ENCODE results near the gene MEGF6. TPM values are rescaled to one million over a fixed set of nuclear protein-coding genes. Genes with fewer than 3 reads are reported as not detected.

Gene MEGF6
- total and polyA plus RNA-seq, 2 donors (not counting 3 experiments of a cell fraction or from before 2014, with no cell fraction given) = 22.5 to 63.7 TPM

DNA sequence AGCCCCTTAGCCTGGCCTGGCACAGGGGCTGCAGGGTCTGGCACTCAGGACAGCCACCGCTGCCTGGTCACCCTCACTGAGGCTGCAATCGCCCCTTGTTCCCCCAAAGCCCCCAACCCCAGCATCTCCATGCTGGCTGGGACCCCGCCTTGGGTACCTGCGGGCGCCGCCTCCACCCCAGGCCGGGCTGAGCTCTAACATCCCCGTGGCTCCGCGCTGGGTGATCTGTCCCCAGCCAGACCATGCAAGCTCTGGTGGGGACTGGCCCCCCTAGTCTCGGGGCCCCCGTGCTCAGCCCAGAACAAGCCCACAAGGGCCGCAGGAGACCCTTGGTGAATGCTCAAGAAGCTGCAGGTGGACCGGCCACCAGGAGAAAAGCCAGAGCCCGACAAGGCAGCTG is 62.4 kb downstream of the MEGF6 start:
- no TSS peak for BruUV-seq (replicated peaks)
- Histone ChIP-seq H3K27me3 (ENCODE audit: control insufficient read depth in 2 of 2, insufficient read depth in 2 of 2, low read length in 2 of 2) (no peaks in the 10 kb centered on the region), H3K9ac (replicated peaks; ENCODE audit: extremely low read depth, insufficient read depth, low read length) (no peak overlapping the region), H3K27ac (ENCODE audit: insufficient read depth, low read depth, low read length) (no peak overlapping the region), H3K79me2 (ENCODE audit: control insufficient read depth, insufficient read depth, low read length) (no peaks in the 10 kb centered on the region), H3K4me2 (ENCODE audit: insufficient read depth, low read length) (no peak overlapping the region), H3K4me1 (ENCODE audit: control insufficient read depth, extremely low read depth, insufficient read depth, low read length) (no peaks in the 10 kb centered on the region), H2AFZ (ENCODE audit: low read depth, low read length) (no peak overlapping the region), H4K20me1 (replicated peaks; ENCODE audit: control insufficient read depth, extremely low read depth, insufficient read depth, low read length) (no peaks in the 10 kb centered on the region), H3K9me1 (replicated peaks; ENCODE audit: control insufficient read depth, extremely low read depth, insufficient read depth, low read length) (no peaks in the 10 kb centered on the region), H3K9me3 (replicated peaks; ENCODE audit: control insufficient read depth, insufficient read depth, low read length) (no peaks in the 10 kb centered on the region), H3K4me3 (replicated peaks in 1 of 3; ENCODE audit: insufficient read depth in 1 of 3, low read depth in 1 of 3, low read length in 3 of 3) (no peak overlapping the region), H3K36me3 (ENCODE audit: control insufficient read depth in 2 of 2, extremely low read depth in 1 of 2, insufficient read depth in 2 of 2, low read length in 2 of 2) (no peaks in the 10 kb centered on the region)
- intact Hi-C loops (cut with micrococcal nuclease) = no loop called here
- TF ChIP-seq POLR2A (IDR thresholded peaks at IDR 0.05; ENCODE audit: low read depth, low read length) = no peak
- TF ChIP-seq, protein P1, sequence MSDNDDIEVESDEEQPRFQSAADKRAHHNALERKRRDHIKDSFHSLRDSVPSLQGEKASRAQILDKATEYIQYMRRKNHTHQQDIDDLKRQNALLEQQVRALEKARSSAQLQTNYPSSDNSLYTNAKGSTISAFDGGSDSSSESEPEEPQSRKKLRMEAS (IDR thresholded peaks at IDR 0.05; ENCODE audit: insufficient read depth, insufficient read length) = no peak
- no peak for TF ChIP-seq EZH2 (IDR thresholded peaks at IDR 0.05; ENCODE audit: borderline replicate concordance, low read depth, low read length, severe bottlenecking)
- no peak for TF ChIP-seq POLR2AphosphoS5 (IDR thresholded peaks at IDR 0.05; ENCODE audit: insufficient read depth, low read depth, low read length)
- TF ChIP-seq, protein P2, sequence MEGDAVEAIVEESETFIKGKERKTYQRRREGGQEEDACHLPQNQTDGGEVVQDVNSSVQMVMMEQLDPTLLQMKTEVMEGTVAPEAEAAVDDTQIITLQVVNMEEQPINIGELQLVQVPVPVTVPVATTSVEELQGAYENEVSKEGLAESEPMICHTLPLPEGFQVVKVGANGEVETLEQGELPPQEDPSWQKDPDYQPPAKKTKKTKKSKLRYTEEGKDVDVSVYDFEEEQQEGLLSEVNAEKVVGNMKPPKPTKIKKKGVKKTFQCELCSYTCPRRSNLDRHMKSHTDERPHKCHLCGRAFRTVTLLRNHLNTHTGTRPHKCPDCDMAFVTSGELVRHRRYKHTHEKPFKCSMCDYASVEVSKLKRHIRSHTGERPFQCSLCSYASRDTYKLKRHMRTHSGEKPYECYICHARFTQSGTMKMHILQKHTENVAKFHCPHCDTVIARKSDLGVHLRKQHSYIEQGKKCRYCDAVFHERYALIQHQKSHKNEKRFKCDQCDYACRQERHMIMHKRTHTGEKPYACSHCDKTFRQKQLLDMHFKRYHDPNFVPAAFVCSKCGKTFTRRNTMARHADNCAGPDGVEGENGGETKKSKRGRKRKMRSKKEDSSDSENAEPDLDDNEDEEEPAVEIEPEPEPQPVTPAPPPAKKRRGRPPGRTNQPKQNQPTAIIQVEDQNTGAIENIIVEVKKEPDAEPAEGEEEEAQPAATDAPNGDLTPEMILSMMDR (IDR thresholded peaks at IDR 0.05; ENCODE audit: extremely low read depth in 1 of 2, insufficient read depth in 1 of 2, low read depth in 1 of 2, low read length in 2 of 2) = no peak
- ChIA-PET POLR2A (no interaction called here), CTCF (interaction anchor here (1.5 kb wide), 1 partner anchor 58 kb away, joined by 5 read pairs; no protein-coding TSS in a partner anchor)
- dilution Hi-C loops (cut with MboI; ENCODE audit: extremely low pct_ligation_motif_present, low sequenced_read_pairs) = no loop called here
- no peak for FAIRE-seq
- no peak for DNase-seq (ENCODE audit: low read depth, low spot score)

Measured in endothelial cell of umbilical vein (primary cell).